ENCODE measurements around the gene ATP6V1G2.
A peak's percentile ranks its signal among the peaks of the same experiment; 100 is the strongest.
"Not testable (repeated sequence)": the region's sequence is repeated elsewhere in the genome, so short reads cannot be mapped to it uniquely, and the experiment has no call there.

The ATP6V1G2 gene

DNA sequence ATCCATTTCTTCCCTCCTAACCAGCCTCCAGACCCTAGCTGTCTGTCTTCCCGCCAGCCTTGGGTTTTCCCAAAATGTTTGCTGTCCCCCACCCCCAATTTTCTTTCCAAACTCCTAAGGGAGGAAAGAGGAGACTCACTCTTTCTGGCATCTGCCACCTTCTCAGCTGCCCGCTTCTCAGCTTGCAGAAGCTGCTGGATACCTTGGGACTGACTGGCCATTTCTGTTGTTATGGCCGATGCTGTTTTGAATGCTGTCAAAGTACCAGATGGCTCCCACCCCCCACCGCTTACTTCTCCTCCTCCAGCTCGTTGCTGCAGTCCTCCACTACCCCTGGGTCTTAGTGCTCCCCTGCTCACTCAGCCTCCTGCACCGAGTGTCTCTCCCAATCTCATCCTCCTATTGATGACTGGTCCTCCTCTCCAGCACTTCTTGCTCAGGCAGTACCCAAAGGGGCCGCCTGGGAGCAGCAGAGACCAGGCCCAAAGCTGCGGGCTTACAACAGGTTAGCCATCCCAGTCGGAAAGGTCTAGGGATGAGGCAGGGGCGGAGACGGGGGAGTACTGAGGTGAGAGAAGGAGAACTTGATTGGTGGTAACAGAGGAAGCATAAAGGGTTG lies at the start of gene ATP6V1G2:
TSS of gene ATP6V1G2 (minus strand) at position 270 of the 619 bp plus-strand sequence. CDS start at position 221, 49 bp downstream.
- DNase-seq, result peak; percentile 86

DNA sequence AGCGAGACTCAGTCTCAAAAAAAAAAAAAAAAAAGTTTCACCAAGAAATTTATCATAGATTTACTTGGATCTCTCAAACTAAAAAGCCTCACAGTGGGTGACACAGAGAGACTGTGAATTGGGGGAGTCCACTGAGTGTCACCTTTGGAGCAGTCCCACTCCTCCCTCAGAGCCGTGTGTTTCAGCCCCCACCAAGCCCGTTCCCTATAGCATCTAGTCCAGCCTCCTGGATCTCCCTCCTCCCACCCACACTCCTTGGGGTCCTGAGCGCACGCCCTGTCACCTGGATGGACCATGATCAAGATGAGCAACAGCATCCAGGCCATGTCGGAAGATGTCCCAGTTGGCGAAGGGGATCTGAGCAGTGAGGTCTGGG lies 46.0 kb upstream of the ATP6V1G2 start:
- DNase-seq, result no peak

- not testable (repeated sequence) for DNase-seq
Observed at GRCh38 chr6:31590691-31591090, 44.3 kb upstream of the ATP6V1G2 start.

GRCh38 chr6:31588871-31589650 lies 42.7 kb upstream of the ATP6V1G2 start:
- no peak for DNase-seq

DNA sequence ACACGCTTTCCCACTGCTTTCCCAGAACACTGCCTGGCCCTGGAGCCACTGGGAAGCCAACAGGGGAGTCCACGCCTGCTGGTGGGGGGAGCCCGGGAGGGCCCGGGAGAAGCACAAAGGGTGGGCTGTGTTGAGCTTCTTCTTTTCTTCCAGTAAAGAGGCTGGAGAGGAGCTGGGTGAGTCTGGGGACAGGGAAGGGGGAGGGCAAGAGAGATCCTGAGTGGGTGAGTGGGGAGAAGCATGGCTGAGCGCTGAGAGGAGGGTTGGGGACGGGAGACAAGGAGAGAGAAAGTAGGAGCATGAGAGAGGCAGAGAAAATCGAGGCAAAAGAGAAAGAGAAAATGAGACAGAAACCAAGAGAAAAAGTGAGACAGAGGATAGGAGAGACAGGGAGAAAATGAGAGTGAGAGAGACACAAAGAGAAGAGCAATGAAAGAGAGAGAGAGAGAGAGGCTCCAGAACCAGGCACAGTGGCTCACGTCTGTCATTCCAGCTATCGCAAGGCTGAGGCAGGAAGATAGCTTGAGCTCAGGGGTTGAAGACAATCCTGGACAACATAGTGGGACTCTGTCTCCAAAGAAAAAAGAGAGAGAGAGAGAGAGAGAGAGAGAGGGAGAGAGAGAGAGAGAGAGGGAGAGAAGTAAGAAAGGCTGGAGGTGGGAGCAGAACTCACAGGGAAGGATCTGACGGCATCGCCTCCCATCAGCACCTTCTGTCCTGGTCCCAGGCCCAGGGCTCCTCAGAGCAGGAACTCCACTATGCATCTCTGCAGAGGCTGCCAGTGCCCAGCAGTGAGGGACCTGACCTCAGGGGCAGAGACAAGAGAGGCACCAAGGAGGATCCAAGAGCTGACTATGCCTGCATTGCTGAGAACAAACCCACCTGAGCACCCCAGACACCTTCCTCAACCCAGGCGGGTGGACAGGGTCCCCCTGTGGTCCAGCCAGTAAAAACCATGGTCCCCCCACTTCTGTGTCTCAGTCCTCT lies 41.7 kb upstream of the ATP6V1G2 start:
- DNase-seq, result no peak

DNA sequence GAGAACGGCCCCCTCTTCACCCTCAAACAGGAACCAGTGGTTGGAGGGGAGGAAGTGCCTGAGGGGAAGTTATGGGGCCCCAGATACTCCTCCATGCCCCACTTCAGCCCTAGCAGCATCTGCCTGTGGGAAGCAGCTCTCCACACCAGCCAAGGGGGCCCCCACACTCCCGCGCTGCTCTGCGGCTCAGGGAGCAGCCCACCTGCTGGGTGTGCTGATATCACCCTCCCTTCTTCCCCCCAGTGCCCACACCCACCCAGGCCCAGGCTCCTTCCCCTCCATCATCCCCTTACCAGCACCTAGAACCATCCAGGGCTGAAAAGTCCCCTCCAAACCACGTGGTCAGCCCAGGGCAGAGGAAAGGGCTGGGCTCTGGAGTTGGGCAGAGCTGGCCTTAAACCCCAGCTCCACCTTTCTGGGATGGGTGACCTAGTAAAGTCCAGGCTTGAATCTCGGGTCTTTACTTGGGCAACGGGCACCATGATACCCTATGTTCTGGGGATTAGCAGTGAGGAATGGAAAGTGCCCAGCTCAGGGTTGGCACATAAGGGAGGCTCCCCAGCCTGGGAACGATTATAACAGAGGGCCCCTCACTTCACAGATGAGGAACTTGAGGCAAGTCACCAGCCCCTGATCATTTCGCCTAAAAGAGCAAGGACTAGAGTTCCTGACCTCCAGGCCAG lies 40.3 kb upstream of the ATP6V1G2 start:
- DNase-seq, result peak; percentile 62

DNA sequence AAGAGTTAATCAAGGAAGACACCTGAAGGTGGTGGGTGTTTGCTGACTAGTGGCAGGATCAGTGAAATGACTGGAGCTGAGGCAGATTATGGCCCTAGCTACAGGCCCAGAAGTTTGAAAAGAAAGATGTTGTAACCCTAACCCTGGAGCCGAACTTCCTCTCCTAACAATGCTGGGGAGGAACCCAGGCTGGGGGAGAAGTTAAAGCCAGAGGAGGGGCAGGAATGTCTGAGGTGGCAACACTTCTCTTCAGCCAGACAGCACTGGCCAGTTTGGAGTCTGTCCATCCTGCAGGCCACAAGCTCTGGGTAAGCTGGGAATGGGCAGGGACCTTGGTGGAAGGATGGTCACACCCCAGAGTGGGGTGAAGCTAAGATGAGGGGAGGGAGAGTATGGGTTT lies 39.6 kb upstream of the ATP6V1G2 start, which contains the start of gene LST1:
TSS of gene LST1 (plus strand) at position 270 of the 400 bp plus-strand sequence. CDS start 1,023 bp downstream, outside the sequence.
- peak; percentile 47 for DNase-seq

DNA sequence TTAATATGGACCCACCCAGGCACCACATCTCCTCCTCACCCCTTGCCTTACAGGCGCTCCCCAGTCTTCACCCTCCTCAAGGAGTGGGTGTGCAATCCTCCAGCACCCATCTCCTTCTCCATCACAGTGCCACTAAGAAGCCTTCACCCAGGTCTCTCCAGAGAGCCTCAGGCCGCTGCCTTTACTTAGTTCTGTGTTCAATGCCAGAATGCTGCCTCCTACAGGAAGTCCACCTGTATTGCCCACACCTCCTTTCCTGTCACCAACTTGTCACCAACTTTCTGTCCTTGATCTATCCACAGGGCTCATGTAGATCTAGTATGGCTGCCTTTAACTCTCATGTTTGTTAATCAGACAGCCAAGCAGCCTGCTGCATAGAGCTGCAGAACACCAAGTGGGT lies 39.1 kb upstream of the ATP6V1G2 start:
- peak; percentile 65 for DNase-seq

DNA sequence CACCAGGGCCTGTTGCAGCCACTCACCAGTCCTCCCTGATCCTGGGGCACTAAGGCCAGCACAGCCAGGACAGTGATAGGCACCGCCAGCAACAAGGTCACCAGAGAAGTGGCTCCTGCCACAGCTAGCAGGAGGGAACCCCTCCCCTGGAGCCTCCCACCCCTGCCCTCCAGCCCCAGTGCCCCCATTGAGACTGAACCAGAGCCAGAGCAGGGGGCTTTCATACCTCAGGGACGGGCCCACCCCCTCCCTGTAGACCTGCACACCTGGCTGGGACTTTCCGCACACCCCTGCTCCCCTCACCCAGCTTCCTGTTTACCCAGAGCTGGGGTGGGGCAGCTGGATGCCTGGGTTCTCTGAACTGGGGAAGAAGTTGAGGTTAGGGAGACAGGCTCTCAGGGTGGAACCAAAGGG lies 35.8 kb upstream of the ATP6V1G2 start, which contains the start of gene LTB:
TSS of gene LTB (minus strand) at position 195 of the 414 bp plus-strand sequence. CDS start at position 188, 7 bp downstream.
- peak; percentile 89 for DNase-seq

DNA sequence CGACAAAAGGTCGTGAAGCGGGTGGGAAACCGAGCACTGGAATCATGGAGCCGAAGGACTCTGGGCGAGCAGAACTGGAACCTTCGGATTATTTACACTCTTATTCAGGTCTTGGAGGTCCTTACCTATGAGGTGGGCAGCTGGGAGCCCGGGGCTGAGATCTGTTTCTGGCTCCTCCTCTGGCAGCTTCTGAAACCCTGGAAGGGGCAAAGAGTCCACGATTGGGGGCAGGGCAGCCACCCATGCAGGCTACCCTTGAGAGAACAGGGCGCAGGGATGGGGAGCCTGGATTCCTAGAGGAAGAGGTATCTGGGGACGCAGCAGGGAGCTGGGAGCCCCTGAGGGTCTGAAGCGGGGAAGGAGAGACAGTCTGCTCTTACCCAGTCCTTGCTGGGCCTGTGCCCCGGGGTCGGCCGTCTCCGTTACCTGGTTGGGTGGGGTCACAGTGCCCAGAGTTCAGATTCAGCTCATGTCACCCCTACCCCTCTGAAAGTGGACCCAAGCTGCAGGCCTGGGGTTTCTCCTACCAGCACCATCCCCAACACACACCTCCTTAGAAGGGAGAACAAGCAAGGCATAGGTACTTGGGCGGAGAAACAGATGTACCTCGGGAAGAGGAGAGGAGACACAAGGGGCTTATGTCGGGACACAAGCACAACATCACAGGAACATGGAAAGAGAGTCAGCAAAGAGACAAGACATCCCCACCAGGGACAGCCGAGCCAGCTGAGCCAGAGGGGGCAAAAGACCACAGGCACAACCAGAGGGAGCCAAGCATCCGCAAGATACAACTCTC lies 35.2 kb upstream of the ATP6V1G2 start:
- no peak for DNase-seq

- peak; percentile 88 for DNase-seq
Observed at GRCh38 chr6:31580807-31581433, 34.5 kb upstream of the ATP6V1G2 start.

DNA sequence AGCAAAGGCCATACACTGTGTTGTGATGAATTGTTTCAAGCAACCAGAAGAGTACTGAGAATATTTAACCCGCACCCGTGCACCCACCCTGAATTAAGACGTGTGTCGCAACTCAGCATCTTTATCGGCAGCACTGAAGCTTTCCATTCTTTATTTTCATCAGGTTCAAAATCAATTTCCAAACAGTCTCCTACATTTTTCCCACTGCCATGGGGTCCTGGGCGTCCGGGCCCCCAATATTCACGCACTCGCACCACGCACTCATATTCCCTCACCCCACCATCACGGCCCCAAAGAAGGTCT lies 34.0 kb upstream of the ATP6V1G2 start:
- no peak for DNase-seq

GRCh38 chr6:31579546-31580437 lies 33.4 kb upstream of the ATP6V1G2 start:
- no peak for DNase-seq

DNA sequence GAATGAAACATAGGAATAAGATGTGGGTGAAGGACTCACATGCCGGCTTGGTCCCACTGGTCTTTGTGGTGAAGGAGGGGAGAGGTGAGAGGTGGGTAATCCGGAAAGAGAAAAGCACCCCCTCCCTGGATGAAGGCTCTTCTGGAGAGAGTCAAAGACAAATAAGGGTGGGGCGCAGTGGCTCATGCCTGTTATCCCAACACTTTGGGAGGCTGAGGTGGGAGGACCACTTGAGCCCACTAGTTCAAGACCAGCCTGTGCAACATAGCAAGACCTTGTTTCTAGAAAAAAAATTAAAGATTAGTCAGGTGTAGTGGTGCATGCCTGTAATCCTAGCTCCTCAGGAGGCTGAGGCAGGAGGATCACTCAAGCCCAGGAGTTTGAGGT lies 32.7 kb upstream of the ATP6V1G2 start:
- DNase-seq, result no peak

GRCh38 chr6:31578184-31579118 lies 32.0 kb upstream of the ATP6V1G2 start:
- DNase-seq, result no peak

GRCh38 chr6:31577579-31577966 lies 31.2 kb upstream of the ATP6V1G2 start:
- no peak for DNase-seq

- DNase-seq, result peak; percentile 58
Observed at GRCh38 chr6:31576897-31577578, 30.6 kb upstream of the ATP6V1G2 start.

- DNase-seq, result no peak
Observed at GRCh38 chr6:31575952-31576685, 29.7 kb upstream of the ATP6V1G2 start.

Measured in CD4-positive, alpha-beta T cell treated with Interleukin-15 for 1 hour (primary cell).